Measurements from ENCODE around the gene BRD1.

Gene BRD1

DNA sequence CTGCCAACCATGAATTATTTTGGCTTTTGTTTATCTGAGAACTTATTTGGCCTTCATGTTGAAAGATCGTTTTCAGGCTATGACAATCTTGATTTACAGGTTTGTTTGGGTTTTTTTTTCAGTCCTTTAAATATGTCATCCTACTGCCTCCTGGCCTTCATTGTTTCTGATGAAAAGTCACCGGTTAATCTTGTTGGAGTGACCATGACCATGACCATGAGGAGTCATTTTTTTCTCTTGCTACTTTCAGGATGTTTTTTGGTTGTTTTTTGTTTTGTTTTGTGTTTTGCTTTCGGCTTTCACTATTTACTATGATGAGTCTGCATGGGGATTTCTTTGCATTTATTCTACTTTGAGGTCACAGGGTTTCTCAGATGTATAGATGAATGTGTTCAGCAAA, 81.6 kb downstream of the BRD1 start:
- DNase-seq (no peak), ATAC-seq (no peak)
- peaks cover 5% of the 10 kb centered on the region for H3K36me3 Mint-ChIP-seq (ENCODE audit: low read depth)
- no peak overlapping the region for H3K27ac Mint-ChIP-seq
- peaks cover 42% of the 10 kb centered on the region for H3K9me3 Mint-ChIP-seq
- peaks cover 5% of the 10 kb centered on the region for H3K27me3 Mint-ChIP-seq
- no peaks in the 10 kb centered on the region for H3K4me1 Mint-ChIP-seq
- no peak overlapping the region for H3K4me3 Mint-ChIP-seq

DNA sequence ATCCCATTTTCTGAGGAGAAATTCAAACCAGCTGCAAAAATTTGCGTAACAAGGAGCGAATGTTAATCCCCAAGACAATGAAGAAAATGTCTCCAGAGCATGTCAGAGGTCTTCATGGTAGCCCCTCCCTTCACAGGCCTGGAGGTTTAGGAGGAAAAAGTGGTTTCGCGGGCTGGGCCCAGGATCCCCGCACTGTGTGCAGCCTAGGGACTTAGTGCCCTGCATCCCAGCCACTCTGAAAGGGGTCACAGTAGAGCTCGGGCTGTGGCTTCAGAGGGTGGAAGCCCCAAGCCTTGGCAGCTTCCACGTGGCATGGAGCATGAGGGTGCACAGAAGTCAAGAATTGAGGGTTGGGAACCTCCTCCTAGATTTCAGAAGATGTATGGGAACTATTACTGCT, 87.4 kb downstream of the BRD1 start:
- peaks cover 14% of the 10 kb centered on the region for H3K27me3 Mint-ChIP-seq
- H3K27ac Mint-ChIP-seq, result no peak overlapping the region
- no peak overlapping the region for H3K4me3 Mint-ChIP-seq
- H3K4me1 Mint-ChIP-seq, result no peaks in the 10 kb centered on the region
- DNase-seq (no peak), ATAC-seq (no peak)
- H3K36me3 Mint-ChIP-seq (ENCODE audit: low read depth), result peaks cover 2% of the 10 kb centered on the region
- H3K9me3 Mint-ChIP-seq, result peaks cover 34% of the 10 kb centered on the region

DNA sequence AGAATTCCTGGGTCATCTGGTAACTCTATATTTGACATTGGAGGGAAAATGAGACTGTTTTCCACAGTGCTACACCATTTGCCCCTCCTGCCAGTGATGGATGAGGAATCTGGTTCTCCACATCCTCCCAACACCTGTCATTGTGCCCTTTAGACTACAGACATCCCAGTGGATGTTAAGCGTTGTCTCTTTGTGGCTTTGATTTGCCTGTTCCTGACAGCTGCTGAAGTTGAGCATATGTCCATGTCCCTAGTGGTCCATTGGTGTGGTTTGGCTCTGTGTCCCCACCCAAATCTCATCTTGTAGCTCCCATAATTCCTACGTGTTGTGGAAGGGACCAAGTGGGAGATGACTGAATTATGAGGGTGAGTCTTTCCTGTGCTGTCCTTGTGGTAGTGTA, 88.5 kb downstream of the BRD1 start:
- Mint-ChIP-seq H3K27ac (no peak overlapping the region), H3K36me3 (ENCODE audit: low read depth) (peaks cover 2% of the 10 kb centered on the region), H3K4me1 (peaks cover 3% of the 10 kb centered on the region), H3K4me3 (no peak overlapping the region), H3K27me3 (peaks cover 14% of the 10 kb centered on the region), H3K9me3 (peaks cover 26% of the 10 kb centered on the region)
- no peak for DNase-seq
- no peak for ATAC-seq

DNA sequence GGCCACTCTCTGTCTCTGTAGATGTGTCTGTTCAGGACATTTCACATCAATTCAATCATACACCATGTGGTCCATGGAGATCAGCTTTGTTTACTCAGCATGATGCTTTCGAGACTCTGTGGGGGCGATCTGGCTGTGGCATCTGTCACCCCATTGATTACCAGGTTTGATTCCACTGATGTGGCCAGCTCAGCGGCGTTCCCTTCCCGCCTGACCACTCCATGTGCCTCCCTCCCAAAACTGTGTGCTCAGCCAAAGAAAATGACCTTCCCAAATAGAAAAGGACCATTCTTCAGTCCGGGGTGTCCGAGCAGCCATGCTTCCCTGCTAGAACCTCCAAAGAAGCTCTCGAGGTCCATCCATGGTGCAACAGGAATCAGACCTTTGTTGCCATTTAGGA, 89.1 kb downstream of the BRD1 start:
- ATAC-seq (no peak), DNase-seq (no peak)
- Mint-ChIP-seq H3K36me3 (ENCODE audit: low read depth) (peaks cover 2% of the 10 kb centered on the region), H3K27me3 (peaks cover 13% of the 10 kb centered on the region), H3K9me3 (peaks cover 20% of the 10 kb centered on the region), H3K4me1 (peaks cover 7% of the 10 kb centered on the region), H3K4me3 (no peak overlapping the region), H3K27ac (no peak overlapping the region)

DNA sequence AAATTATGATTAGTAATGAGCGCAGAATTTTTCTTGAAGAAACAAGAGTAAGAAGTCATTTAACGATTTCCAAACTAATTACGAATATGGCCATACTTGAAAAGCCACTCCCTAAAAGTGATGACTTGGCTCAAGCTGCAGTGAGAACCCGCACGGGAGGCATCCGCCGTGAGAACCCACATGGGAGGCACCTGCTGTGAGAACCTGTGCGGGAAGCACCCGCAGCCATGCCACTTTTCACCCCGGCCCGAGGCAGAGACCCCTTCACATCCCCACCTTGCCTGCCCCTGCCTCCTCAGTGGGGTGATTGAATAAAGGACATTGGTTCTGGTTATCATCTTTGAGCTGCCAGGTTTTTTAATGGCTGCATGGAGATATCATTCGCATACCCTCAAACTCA, 89.7 kb downstream of the BRD1 start:
- H3K27me3 Mint-ChIP-seq, result peaks cover 16% of the 10 kb centered on the region
- H3K27ac Mint-ChIP-seq, result no peak overlapping the region
- peaks cover 18% of the 10 kb centered on the region for H3K9me3 Mint-ChIP-seq
- H3K36me3 Mint-ChIP-seq (ENCODE audit: low read depth), result peaks cover 2% of the 10 kb centered on the region
- no peak overlapping the region for H3K4me3 Mint-ChIP-seq
- peaks cover 11% of the 10 kb centered on the region for H3K4me1 Mint-ChIP-seq
- DNase-seq (no peak), ATAC-seq (no peak)

DNA sequence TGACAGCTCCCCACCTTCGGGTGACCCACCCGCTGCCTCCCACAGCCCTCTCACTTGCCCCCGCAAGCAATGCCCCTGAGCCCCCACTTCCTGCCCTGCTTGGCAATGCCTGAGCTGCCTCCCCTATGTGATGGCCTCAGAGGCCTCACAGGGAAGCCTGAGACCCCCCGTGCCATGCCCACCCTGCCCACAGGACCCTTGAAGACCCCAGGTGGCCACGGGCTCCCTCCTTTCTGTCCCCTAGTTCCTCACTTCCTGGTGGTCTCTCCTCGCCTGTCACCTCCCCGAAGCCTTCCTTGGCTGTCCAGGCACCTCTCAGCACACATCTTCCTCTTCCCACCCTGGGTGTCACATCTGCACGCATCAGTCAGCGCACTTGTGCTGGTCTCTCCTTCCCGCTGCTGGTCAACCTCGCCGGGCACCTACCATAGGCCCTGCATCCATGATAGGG, 90.5 kb downstream of the BRD1 start:
- DNase-seq (no peak), ATAC-seq (no peak)
- Mint-ChIP-seq H3K27ac (no peak overlapping the region), H3K4me1 (peaks cover 11% of the 10 kb centered on the region), H3K27me3 (peaks cover 16% of the 10 kb centered on the region), H3K36me3 (ENCODE audit: low read depth) (peaks cover 2% of the 10 kb centered on the region), H3K4me3 (no peak overlapping the region), H3K9me3 (peaks cover 18% of the 10 kb centered on the region)

DNA sequence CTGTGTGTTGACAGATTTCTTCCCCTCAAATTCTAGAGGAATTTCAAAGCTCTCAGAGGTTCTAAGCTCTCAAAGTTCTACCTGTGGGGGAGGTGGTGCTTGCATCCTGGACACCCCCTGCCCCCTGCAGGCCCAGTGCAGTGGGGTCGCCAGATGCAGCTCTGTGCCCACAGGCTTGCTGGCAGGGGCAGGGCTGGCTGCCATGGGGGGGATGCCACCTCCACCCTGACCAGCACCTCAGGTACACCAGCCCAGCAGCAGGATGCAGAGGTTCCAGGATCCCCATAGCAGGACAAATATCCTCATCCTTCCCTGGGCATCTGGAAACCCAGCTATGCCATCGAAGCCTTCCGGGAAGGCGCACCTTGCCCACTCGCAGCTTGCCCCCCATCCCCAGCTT, 91.1 kb downstream of the BRD1 start:
- peaks cover 2% of the 10 kb centered on the region for H3K36me3 Mint-ChIP-seq (ENCODE audit: low read depth)
- H3K4me1 Mint-ChIP-seq, result peaks cover 11% of the 10 kb centered on the region
- H3K27me3 Mint-ChIP-seq, result peaks cover 20% of the 10 kb centered on the region
- H3K9me3 Mint-ChIP-seq, result peaks cover 18% of the 10 kb centered on the region
- H3K27ac Mint-ChIP-seq, result no peak overlapping the region
- no peak for DNase-seq
- no peak for ATAC-seq
- no peak overlapping the region for H3K4me3 Mint-ChIP-seq

DNA sequence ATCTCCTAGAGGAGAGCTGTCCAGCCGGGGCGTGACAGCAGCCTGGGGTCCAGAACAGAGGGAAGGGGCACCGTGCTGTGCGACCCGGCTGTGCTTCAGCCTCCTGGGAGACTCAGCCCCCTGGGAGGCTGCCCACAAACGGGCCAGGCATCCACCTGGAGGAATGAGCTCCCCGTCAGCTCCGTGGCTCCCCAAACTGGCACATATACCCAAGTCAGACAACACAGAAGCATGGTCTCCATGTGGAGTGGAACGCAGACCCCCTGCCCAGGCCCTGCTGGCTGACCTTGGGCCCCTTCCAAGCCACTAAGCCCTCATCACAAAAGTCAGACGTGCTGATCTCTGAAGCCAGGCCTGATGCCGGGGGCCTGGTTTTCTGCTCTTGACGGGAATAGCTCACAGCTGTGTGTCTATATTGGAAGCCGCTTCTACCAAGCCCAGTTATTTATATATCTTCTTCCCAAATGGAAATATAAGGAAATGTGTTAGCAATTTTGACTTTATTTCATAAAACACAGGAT, 91.7 kb downstream of the BRD1 start:
- no peak overlapping the region for H3K4me3 Mint-ChIP-seq
- peaks cover 11% of the 10 kb centered on the region for H3K4me1 Mint-ChIP-seq
- H3K27me3 Mint-ChIP-seq, result peaks cover 18% of the 10 kb centered on the region
- H3K27ac Mint-ChIP-seq, result no peak overlapping the region
- peaks cover 18% of the 10 kb centered on the region for H3K9me3 Mint-ChIP-seq
- peaks cover 2% of the 10 kb centered on the region for H3K36me3 Mint-ChIP-seq (ENCODE audit: low read depth)
- ATAC-seq (no peak), DNase-seq (no peak)

DNA sequence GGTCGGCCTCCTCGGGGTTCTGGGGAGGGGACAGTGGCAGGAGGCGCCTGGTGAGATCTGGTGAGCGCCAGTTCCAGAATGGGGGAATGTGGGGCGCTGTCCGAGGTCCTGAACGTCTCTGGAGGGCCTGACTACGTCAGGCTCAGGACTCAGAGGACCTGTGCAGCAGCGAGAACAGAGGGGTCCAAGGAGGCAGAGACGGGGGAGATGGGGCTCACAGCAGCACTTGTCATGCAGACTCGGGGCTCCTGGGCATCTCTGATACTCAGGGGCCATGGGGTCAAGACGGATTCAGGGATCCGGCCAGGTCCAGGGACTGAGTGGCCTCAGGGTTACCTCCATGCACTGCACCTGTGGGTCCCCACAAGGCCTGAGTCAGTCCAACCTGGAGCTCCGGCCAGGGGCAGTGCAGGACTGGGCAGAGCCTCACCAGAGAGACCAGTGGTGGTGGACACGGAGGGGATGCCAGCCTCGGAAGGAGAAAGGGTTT, 92.2 kb downstream of the BRD1 start:
- no peak overlapping the region for H3K4me3 Mint-ChIP-seq
- H3K27ac Mint-ChIP-seq, result no peak overlapping the region
- no peak for ATAC-seq
- H3K9me3 Mint-ChIP-seq, result peaks cover 18% of the 10 kb centered on the region
- no peak for DNase-seq
- peaks cover 11% of the 10 kb centered on the region for H3K4me1 Mint-ChIP-seq
- H3K27me3 Mint-ChIP-seq, result peaks cover 16% of the 10 kb centered on the region
- H3K36me3 Mint-ChIP-seq (ENCODE audit: low read depth), result peaks cover 2% of the 10 kb centered on the region

DNA sequence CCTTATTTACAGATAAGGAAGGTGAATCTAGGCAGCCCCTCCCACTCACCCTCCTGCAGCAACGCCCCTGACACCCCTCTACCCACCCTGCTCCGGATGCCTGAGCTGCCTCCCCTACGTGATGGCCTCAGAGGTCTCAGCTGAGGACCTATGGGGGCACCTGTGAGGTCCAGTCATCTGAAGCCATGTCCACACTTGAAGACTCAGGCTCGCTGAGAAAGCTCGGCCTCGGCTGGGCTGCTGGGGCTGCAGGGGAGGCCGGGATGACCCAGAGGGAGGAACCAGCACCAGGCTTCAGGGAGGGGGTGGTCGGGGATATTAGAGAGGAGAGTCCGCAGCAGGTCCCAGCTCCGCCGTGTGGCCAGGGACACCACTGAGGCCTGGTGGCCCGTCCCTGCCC, 92.8 kb downstream of the BRD1 start:
- peaks cover 2% of the 10 kb centered on the region for H3K36me3 Mint-ChIP-seq (ENCODE audit: low read depth)
- ATAC-seq (no peak), DNase-seq (no peak)
- H3K27me3 Mint-ChIP-seq, result peaks cover 19% of the 10 kb centered on the region
- peaks cover 11% of the 10 kb centered on the region for H3K4me1 Mint-ChIP-seq
- no peak overlapping the region for H3K4me3 Mint-ChIP-seq
- peaks cover 16% of the 10 kb centered on the region for H3K9me3 Mint-ChIP-seq
- H3K27ac Mint-ChIP-seq, result no peak overlapping the region

DNA sequence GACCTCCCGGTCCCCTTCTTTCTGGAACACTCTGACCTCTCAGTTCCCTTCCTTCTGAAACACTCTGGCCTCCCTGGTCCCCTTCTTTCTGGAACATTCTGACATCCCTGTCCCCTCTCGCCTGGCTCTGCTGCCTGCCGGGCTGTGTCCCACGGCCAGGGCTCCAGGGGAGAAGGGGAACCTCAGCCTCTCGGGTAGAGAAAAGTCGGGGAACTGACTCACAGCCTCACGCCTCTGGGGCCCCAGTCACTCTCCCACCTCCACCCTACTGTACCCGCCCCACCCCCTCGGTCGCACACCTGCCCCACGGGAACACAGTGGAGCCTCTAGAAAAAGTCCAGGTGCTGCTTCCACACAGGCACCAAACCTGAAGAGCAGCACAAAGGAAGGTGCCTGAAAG, 93.3 kb downstream of the BRD1 start:
- Mint-ChIP-seq H3K27me3 (peaks cover 21% of the 10 kb centered on the region), H3K36me3 (ENCODE audit: low read depth) (peaks cover 2% of the 10 kb centered on the region), H3K27ac (no peak overlapping the region), H3K9me3 (peaks cover 11% of the 10 kb centered on the region), H3K4me1 (peaks cover 11% of the 10 kb centered on the region), H3K4me3 (no peak overlapping the region)
- DNase-seq (no peak), ATAC-seq (no peak)

DNA sequence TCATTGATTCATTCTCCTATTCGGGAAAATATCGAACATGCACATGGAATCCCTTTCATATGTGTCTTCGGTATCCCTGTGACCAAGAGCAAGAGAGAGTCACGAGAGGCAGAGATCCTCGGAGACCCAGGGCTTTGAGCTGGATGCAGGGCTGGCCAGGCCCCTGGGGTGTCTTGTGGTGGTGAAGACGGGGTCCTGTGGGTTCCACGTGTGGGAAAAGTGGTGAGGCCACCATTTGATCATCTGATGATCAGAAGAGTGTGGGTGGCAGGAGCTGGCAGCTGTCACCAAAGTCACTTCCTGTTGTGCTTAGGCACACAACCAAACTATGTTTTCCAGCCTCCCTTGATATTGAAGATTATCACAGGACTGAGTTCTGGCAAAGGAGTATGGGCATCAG, 94.0 kb downstream of the BRD1 start:
- ATAC-seq (no peak), DNase-seq (no peak)
- Mint-ChIP-seq H3K36me3 (ENCODE audit: low read depth) (peaks cover 2% of the 10 kb centered on the region), H3K4me1 (peaks cover 11% of the 10 kb centered on the region), H3K27me3 (peaks cover 27% of the 10 kb centered on the region), H3K9me3 (peaks cover 6% of the 10 kb centered on the region), H3K4me3 (no peak overlapping the region), H3K27ac (no peak overlapping the region)

DNA sequence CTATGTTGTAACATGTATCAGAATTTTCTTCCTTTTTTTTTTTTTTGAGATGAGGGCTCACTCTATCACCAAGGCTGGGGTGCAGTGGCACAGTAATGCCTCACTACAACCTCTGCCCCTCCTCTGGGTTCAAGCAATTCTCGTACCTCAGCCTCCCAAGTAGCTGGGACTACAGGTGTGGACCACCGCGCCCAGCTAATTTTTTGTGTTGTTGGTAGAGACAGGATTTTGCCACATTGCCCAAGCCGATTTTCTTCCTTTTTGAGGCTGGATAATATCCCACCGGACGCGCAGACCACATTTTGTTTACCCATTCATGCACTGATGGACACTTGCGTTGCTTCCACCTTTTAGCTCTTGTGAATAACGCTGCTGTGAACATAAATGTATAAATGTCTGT, 97.0 kb downstream of the BRD1 start:
- Mint-ChIP-seq H3K36me3 (ENCODE audit: low read depth) (no peaks in the 10 kb centered on the region), H3K27me3 (peaks cover 43% of the 10 kb centered on the region), H3K9me3 (no peaks in the 10 kb centered on the region), H3K4me1 (peaks cover 22% of the 10 kb centered on the region), H3K4me3 (no peak overlapping the region), H3K27ac (no peak overlapping the region)
- ATAC-seq (no peak), DNase-seq (no peak)

DNA sequence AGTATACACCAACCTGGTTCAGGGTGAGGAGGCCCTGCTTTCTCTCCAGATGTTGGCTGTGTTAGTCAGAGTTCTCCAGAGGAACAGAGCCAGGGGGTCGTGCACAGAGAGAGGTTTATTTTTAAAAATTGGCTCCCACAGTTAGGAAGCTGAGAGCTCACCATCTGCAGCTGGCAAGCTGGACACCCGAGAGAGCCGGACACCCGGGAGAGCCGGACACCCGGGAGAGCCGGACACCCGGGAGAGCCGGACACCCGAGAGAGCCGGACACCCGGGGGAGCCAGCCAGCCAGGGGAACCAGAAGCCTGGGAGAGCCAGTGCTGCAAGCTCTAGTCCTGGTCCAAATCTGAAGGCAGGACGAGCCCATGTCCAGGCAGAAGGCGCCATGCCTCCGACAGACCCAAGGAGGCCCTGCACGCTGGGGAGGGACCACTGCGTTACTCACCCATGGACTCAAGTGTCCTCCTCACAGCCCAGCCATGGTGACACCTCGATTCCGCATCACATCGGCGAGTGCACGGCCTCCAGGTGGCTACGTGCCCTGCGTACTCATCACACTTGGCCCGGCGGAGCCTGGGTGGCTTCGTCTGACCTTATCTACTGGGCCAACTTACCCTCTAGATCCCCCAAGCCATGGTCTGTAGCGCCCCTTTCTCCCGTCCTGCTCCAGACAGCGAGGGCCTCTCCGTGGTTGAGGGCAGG, 99.0 kb downstream of the BRD1 start:
- no peaks in the 10 kb centered on the region for H3K9me3 Mint-ChIP-seq
- no peak for DNase-seq
- no peak overlapping the region for H3K27ac Mint-ChIP-seq
- no peak for ATAC-seq
- H3K27me3 Mint-ChIP-seq, result peaks cover 43% of the 10 kb centered on the region
- no peak overlapping the region for H3K4me3 Mint-ChIP-seq
- H3K36me3 Mint-ChIP-seq (ENCODE audit: low read depth), result no peaks in the 10 kb centered on the region
- H3K4me1 Mint-ChIP-seq, result peaks cover 20% of the 10 kb centered on the region

DNA sequence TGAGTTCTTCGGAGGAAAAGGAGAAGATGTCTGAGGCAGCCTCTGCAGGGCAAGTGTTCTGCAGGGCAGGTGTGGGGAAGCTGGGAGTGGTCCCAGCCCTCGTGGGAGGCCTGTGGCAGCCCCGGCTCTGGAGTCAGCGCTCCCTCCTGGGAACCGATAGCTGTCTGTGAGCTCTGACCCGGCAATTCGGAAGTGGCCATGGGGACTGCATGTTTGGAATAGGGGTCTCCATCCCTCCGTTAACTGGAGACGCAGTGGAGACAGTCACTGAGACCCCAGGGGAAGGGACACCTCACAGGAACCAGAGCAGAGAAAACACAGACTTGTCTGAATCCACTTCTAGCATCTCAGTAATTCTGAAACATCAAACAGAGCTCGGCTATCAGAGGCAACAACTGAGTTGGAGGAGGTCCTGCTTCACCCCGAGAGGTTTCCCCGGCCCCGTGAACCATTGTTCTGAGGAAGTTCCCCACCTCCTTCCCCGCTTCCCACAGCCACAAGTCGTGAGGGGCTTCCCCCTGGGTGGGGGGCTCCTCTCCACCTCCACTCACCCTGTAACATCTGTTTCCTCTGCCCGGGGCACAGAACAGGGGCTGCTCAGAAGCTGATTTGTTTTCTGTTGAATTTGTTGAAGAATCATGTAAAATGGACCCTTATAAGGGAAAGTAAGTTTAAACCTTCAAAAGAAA, 99.6 kb downstream of the BRD1 start:
- DNase-seq (no peak), ATAC-seq (no peak)
- no peaks in the 10 kb centered on the region for H3K9me3 Mint-ChIP-seq
- H3K4me1 Mint-ChIP-seq, result peaks cover 14% of the 10 kb centered on the region
- H3K27ac Mint-ChIP-seq, result no peak overlapping the region
- no peak overlapping the region for H3K4me3 Mint-ChIP-seq
- H3K36me3 Mint-ChIP-seq (ENCODE audit: low read depth), result no peaks in the 10 kb centered on the region
- H3K27me3 Mint-ChIP-seq, result peaks cover 37% of the 10 kb centered on the region
